Jurkat, Clone E6-1 (cell line): ENCODE results near the gene SNAPC3.
"Not testable (repeated sequence)": the region's sequence is repeated elsewhere in the genome, so short reads cannot be mapped to it uniquely, and the experiment has no call there.

Source experiments
- DNase-seq: peaks from one replicate; pipeline ENCODE4 v3.0.0-alpha.2; 2011; ENCODE audit warnings: low read depth, low spot score
- H3K4me3 ChIP-seq: 2 replicates; pipeline ENCODE4 v1.5.1; 2011; ENCODE audit warnings: mild to moderate bottlenecking, low read length, control low read depth, moderate library complexity

Gene SNAPC3

DNA sequence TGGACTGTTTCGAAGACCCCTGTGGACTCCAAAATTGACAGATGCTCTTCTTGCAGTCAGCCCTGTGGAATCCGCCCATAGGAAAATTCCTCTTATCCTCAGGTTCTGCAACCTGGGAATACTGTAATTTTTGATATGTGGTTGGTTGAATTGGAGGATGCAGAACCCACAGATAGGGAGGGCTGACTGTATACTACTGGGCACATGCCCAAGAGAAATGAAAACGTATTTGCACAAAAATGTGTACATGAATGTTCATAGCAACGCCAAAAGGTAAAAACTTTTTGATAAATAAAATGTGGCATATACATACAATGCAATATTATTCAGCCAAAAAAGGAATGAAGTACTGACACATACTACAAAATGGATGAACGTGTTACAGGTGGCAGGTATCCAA is 1.9 kb upstream of the SNAPC3 start:
- no peak for DNase-seq
- H3K4me3 ChIP-seq, result no peak overlapping the region

DNA sequence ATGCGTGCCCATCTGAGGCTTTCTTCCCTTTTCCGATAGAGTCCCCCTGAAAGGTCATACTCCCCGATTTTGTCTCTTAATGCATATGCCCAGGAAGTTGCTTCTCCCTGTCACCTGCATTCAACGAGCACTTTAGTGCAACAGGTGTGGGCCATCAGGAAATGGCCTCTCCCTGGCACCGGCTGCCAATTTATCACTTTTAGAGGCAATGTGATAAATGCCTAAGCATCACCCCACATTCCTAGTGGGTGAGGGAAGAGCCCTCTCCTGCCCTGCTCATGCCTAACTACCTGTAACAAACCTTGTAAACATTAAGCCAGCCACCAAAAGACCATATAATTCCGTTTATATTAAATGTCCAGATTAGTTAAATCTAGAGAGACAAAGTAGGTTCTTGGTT is 1.1 kb upstream of the SNAPC3 start:
- no peak for DNase-seq
- no peak overlapping the region for H3K4me3 ChIP-seq

- no peak for DNase-seq
- peak overlapping the region; percentile 95 for H3K4me3 ChIP-seq
Measured at GRCh38 chr9:15421990-15422371, 695 bp upstream of the SNAPC3 start.

- peak overlapping the region; percentile 95 for H3K4me3 ChIP-seq
- DNase-seq, result peak; percentile 30
Measured at GRCh38 chr9:15423231-15423985, 732 bp downstream of the SNAPC3 start.

DNA sequence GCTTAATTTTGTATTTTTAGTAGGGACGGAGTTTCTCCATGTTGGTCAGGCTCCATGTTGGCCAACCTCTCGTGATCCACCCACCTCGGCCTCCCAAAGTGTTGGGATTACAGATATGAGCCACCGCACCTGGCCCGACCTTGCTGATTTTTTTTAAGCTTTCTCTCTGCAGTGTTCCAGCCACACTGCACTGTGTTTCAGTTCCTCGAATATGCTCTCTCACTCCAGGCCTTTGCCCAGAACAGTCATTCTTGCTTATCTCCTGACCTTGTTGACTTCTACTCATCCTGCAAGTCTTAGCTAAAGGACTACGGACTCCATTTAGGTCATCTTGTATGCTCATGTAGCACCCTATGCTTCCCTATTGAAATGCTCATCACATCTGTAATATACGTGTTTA is 3.3 kb downstream of the SNAPC3 start:
- no peak for DNase-seq
- no peak overlapping the region for H3K4me3 ChIP-seq

DNA sequence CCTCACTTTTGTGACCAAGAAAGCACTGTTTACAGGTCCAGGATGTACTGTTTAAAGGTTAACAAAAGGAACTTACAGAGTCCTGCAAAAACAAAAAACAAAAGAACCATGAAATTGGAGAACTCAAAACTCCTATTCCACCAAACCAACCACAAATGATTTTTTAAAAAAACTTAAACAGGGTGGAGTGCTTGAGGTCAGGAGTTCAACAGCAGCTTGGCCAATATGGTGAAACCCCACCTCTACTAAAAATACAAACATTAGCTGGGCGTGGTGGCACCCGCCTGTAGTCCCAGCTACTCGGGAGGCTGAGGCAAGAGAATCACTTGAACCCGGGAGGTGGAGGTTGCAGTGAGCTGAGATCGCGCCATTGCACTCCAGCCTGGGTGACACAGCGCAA is 5.0 kb downstream of the SNAPC3 start:
- DNase-seq, H3K4me3 ChIP-seq: not testable (repeated sequence)

GRCh38 chr9:15430920-15431844 is 8.5 kb downstream of the SNAPC3 start:
- DNase-seq, result no peak
- H3K4me3 ChIP-seq, result no peak overlapping the region

- DNase-seq, result no peak
- no peak overlapping the region for H3K4me3 ChIP-seq
Measured at GRCh38 chr9:15433191-15433590, 10.5 kb downstream of the SNAPC3 start.

DNA sequence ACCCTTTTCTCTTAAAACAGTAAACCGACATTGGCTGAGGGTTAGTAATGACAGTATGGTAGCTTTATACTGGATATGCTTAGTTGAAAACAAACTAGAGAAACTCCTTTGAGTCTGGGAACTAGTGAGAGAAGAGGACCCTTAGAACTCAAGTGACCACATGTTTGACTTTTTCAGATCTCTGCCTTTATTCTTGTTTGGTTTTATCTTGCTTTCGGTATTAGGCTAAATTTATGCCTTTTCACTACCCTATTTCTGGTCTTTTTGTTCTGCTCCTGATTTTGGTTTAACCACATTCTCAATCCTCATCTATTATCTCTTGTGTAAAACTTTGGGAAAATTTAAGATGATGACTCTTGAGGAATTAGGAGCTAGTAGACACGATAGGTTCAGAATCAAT is 11.0 kb downstream of the SNAPC3 start:
- H3K4me3 ChIP-seq, result no peak overlapping the region
- no peak for DNase-seq

DNA sequence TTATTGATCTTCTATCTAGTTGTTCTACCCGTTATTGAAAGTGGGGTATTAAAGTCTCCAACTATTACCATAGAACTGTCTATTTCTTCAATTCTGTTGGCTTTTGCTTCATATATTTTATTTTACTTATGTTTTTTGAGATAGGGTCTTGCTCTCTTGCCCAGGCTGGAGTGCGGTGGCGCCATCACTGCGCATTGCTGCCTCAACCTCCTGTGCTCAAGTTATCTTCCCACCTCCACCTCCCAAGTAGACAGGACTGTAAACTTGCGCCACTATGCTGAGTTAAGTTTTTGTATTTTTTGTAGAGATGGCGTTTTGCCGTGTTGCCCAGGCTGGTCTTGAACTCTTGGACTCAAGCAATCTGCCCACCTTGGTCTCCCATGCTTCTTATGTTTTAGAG is 16.2 kb downstream of the SNAPC3 start:
- H3K4me3 ChIP-seq, result no peak overlapping the region
- DNase-seq, result no peak

- not testable (repeated sequence) for H3K4me3 ChIP-seq, DNase-seq
Measured at GRCh38 chr9:15441841-15442240, 19.2 kb downstream of the SNAPC3 start.

- DNase-seq, H3K4me3 ChIP-seq: not testable (repeated sequence)
Measured at GRCh38 chr9:15442264-15442663, 19.6 kb downstream of the SNAPC3 start.

DNA sequence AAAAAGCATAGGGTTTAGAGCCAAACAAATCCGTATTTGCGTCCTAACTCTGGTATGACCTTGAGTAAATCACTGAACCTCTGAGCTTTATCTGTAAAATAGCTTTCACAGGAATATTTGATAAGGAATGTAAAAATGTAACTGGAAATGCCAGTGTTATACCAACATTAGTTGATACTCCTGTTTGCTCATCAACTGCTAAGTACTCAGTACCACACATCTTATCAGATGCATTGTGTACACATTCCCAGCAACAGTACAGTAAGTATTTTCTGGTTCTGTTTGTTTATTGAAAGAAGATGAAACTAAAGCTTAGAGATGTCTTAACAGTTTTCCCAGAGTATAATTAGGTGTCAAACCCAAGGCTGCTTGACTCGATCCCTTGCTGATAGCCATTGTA is 21.5 kb downstream of the SNAPC3 start:
- H3K4me3 ChIP-seq, result no peak overlapping the region
- no peak for DNase-seq

DNA sequence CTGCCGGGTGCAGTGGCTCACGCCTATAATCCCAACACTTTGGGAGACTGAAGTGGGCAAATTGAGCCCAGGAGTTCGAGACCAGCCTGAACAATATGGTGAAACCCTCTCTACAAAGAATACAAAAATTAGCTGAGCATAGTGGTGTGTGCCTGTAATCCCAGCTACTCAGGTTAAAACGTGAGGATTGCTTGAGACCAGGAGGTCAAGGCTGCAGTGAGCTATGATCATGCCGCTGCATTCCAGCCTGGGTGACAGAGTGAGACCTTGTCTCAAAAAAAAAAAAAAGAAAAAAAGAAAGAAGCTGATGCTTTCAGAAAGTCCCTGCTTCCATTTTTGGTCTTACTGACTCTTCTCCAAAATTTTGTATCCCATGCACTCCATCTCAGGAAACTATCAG is 31.3 kb downstream of the SNAPC3 start:
- no peak overlapping the region for H3K4me3 ChIP-seq
- no peak for DNase-seq

DNA sequence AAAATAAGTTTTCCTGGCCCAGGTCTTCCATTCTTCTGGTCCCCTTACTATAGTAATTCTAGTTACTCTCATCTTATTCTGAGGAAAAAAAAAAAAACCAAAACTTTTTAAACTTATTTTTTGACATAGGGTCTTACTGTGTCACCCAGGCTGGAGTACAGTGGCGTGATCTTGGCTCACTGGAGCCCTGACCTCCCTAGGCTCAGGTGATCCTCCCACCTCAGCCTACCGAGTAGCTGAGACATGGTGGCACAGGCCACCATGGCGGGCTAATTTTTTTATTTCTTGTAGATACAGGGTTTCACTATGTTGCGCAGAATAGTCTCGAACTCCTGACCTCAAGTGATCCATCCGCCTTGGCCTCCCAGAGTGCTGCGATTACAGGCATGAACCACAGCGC is 38.4 kb downstream of the SNAPC3 start:
- DNase-seq, result no peak
- H3K4me3 ChIP-seq, result no peak overlapping the region

- no peak overlapping the region for H3K4me3 ChIP-seq
- no peak for DNase-seq
Measured at GRCh38 chr9:15461601-15462000, 38.9 kb downstream of the SNAPC3 start.

- H3K4me3 ChIP-seq, result no peak overlapping the region
- DNase-seq, result no peak
Measured at GRCh38 chr9:15468145-15468544, 45.5 kb downstream of the SNAPC3 start.

- DNase-seq, result no peak
- H3K4me3 ChIP-seq, result no peak overlapping the region
Measured at GRCh38 chr9:15469406-15469805, 46.7 kb downstream of the SNAPC3 start.

DNA sequence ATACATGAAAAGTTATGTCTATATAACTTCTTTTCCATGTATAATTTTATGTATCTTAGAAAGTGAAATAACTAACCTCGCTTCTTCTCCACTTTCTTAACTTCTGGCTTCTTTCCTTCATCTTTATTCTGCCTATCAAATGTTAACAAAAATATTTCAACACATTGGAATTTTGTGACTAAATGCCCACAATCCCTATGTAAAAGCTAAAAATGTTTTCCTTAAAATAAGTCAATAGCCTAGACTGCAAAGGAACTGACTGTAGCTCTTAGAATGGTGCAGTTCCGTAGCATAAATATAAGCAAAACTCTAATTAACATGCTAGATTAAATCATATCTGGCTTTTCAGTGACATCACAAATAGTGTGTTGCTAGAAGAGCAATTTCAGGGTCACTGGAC is 47.2 kb downstream of the SNAPC3 start:
- no peak for DNase-seq

GRCh38 chr9:15475923-15476536 is 53.4 kb downstream of the SNAPC3 start:
- no peak overlapping the region for H3K4me3 ChIP-seq
- no peak for DNase-seq

More for the DNA sequence above, 47.2 kb downstream of the SNAPC3 start:
- no peak overlapping the region for H3K4me3 ChIP-seq
